IPS DF 4.7 (cell line): ENCODE measurements around the gene ZNF823.
"Not testable (repeated sequence)": the region's sequence is repeated elsewhere in the genome, so short reads cannot be mapped to it uniquely, and the experiment has no call there.

ENCODE experiments used
- DNase-seq: peaks from one replicate; pipeline ENCODE4 v3.0.0-alpha.2; 2013; ENCODE audit warnings: low spot score; ENCODE audit errors: extremely low read depth

Gene ZNF823

GRCh38 chr19:11738746-11739620, at the start of gene ZNF823:
Gene ZNF823 (minus strand): TSS chr19:11738946. CDS start chr19:11738819, 127 bp downstream.
- peak; percentile 90 for DNase-seq

DNA sequence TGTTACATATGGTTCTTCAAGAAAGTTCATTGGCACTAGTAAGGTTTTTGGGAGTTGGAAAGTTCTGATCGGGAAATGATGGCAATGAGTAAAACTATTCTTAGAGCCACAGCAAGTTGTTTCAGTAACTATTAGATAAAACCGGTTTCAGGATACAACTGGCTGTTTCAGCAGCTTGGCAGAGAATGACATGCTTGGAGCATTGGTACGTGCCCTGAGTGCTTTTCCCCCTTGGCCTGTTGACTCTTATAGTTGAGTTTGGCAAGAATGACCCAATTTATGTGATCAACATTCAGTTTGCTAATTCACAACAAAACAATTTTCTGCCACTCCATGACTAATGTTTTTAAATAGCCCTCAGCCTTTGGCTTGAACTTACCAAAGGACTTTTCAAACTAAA, 48.8 kb upstream of the ZNF823 start:
- DNase-seq, result no peak

DNA sequence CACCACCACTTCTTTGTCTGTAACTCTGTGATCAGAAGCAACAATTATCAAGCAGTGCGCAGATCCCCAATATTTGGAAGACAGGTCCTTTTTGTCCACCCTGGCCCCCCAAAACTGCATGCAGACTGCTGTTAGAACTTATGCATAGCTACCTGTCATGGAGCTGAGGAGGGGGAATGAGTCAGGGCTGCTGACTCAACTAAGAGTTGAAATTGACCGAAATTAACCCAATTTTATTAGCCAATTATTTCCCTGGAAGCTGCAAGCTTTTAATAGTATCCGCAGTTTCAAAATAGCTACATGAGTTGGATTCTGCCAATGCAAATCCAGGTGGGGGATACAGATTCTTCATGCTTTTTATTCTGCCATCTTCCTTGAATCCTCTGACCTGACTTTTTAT, 45.6 kb upstream of the ZNF823 start:
- no peak for DNase-seq

GRCh38 chr19:11783767-11784166, 45.0 kb upstream of the ZNF823 start:
- DNase-seq, result no peak

DNA sequence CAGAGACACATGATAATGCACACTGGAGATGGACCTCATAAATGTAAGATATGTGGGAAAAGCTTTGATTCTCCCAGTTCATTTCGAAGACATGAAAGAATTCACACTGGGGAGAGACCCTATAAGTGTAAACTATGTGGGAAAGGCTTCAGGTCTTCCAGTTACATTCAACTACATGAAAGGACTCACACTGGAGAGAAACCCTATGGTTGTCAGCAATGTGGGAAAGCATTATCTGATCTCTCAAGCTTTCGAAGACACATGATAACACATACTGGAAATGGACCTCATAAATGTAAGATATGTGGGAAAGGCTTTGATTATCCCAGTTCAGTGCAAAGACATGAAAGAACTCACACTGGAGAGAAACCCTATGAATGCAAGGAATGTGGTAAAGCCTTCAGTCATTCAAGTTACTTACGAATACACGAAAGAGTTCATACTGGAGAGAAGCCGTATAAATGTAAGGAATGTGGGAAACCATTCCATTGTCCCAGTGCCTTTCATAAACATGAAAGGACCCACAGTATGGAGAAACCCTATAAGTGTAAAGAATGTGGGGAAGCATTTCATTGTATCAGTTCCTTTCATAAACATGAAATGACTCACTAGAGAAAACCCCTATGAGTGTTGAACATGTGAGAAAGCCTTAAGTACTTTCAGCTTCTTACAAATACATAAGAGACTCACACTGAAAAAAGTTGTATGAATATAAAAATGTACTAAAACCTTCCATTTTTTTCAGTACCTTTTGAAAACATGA, 42.7 kb upstream of the ZNF823 start:
- no peak for DNase-seq

DNA sequence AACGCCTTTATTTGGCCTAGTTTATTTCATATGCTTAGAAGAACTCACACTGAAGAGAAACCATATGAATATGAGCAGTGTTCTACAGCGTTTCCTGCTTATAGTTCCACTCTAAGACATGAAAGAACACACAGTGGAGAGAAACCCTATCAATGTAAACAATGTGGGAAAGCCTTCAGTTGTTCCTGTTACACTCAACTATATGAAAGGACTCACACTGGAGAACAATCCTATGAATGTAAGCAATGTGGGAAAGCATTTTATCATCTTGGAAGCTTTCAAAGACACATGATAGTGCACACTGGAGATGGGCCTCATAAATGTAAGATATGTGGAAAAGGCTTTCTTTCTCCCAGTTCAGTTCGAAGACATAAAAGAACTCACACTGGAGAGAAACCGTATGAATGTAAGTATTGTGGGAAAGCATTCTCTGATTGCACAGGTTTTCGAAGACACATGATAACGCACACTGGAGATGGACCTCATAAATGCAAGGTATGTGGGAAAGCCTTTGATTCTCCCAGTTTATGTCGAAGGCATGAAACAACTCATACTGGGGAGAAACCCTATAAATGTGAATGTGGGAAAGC, 41.8 kb upstream of the ZNF823 start:
- DNase-seq, result no peak

DNA sequence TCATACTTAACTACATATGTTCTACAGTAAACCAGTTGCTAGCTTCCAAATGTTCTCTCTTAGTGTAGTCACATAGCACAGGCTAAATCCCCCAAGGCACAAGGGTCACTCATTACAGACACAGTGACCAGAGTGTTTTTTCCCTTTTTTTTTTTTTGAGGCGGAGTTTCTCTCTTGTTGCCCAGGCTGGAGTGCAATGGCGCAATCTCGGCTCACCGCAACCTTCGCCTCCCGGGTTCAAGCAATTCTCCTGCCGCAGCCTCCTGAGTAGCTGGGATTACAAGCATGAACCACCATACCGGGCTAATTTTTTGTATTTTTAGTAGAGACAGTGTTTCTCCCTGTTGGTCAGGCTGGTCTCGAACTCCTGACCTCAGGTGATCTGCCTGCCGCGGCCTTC, 37.9 kb upstream of the ZNF823 start:
- DNase-seq, result not testable (repeated sequence)

DNA sequence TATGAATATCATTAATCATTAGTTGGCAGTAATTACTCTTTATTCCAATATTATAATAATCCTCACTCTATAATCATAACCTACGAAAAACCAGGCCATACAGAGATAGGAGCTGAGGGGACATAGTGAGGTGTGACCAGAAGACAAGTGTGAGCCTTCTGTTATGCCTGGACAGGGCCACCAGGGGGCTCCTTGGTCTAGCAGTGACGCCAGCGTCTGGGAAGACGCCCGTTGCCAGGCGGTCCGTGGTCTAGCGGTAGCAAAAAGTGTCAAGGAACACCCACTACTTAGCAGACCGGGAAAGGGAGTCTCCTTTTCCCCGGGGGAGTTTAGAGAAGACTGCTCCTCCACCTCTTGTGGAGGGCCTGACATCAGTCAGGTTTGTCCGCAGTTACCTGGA, 32.8 kb upstream of the ZNF823 start:
- DNase-seq, result not testable (repeated sequence)

GRCh38 chr19:11769995-11770394, 31.2 kb upstream of the ZNF823 start:
- no peak for DNase-seq

- no peak for DNase-seq
These were observed 28.9 kb upstream of the ZNF823 start for GRCh38 chr19:11767633-11768133.

DNA sequence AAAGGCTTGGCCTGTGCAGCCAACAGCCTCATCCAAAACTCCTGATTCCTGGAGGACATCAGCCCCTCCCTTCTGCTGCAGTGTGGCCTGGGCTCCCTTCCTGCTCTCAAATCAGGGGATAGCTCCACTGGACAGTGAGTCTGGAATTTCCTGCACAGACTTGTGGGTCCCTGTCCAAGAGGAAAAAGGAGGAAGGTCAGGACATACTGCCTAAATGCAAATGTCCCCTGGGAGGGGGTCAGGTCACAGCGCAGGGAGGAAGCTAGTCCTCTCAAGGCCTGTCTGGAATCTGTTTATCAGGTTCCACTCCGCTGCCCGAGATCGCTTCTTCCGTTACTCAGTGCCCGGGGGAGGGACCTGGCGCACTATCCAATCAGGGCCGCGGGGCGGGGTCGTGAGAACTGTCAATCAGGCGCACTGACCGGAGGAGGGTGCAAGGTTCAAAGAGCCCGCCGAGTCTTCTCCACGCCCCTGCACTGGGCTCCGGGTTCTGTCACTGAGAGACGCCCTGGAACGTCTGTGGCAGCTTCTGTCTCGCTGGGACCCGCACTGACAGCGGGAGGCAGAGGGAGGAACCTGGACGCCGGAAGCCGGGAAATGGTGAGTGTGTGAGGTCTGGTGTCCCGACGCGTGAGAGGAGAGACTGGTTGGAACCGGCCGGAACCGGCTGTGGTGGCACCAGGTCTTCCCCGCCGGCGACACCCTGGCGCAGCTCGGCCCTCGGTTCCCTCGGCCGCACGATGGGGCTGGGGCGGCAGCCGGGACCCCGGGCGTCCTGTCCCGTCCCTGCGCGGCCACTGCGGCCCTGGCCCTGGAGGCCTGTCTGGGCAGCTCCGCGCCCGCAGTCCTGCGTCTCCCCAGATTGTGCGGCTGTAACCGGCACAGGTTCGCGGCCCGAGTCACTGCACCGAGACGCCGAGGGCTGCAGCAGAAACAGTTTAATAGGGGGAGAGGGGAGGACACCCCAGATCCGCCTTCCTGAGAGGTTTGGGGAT, 28.1 kb upstream of the ZNF823 start, which contains the start of gene ZNF441:
Gene ZNF441, plus strand, starts transcription at position 404 of the 995 bp plus-strand sequence. Its CDS starts 194 bp downstream, at position 598.
- peak; percentile 64 for DNase-seq

GRCh38 chr19:11763611-11764010, 24.9 kb upstream of the ZNF823 start:
- no peak for DNase-seq

GRCh38 chr19:11763117-11763516, 24.4 kb upstream of the ZNF823 start:
- no peak for DNase-seq

GRCh38 chr19:11759805-11760204, 21.1 kb upstream of the ZNF823 start:
- DNase-seq, result no peak

DNA sequence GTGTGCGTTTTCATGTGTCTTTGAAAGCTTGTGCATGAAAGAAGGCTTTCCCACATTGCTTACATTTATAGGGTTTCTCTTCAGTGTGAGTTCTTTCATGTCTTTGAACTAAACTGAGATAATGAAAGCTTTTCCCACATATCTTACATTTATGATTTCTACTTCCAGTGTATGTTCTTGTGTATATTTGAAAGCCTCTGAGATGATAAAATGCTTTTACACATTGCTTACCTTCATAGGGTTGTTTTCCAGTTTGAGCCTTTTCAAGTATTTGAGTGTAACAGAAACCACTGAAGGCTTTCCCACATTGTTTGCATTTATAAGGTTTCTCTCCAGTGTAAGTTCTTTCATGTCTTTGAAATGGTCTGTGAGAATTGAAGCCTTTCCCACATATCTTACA, 18.2 kb upstream of the ZNF823 start:
- DNase-seq, result no peak

DNA sequence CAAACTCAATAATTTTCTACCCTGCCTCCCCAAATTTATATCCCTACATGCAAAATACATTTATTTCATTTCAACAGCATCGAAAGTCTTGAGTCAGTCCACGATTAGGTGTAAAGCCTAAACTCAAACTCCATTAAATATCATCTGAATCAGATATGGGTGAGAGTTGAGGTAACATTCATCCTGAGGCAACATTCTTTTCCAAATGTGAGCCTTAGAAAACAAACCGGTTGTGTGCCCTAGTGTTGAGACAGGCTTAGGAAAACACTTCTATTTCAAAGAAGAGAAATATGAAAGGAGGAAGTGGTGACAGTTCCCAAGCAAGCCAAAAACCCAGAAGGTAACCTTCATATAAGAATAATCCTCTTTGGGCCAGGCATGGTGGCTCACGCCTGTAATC, 15.9 kb upstream of the ZNF823 start:
- no peak for DNase-seq

- DNase-seq, result no peak
These were observed 13.5 kb upstream of the ZNF823 start for GRCh38 chr19:11752244-11752736.

DNA sequence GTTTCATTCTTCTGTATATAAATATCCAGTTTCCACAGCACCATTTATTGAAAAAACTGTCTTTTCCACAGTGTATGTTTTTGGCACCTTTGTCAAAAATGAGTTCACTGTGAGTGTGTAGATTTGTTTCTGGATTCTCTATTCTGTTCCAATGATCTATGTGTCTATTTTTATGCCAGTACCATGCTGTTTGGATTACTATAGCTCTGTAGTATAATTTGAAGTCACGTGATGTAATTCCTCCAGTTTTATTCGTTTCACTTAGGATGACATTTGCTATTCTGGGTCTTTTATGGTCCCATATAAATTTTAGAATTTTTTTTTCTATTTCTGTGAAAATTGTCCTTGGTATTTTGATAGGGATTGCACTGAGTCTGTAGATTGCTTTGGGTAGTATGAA, 11.0 kb upstream of the ZNF823 start:
- no peak for DNase-seq

GRCh38 chr19:11747277-11747676, 8.5 kb upstream of the ZNF823 start:
- DNase-seq, result no peak

DNA sequence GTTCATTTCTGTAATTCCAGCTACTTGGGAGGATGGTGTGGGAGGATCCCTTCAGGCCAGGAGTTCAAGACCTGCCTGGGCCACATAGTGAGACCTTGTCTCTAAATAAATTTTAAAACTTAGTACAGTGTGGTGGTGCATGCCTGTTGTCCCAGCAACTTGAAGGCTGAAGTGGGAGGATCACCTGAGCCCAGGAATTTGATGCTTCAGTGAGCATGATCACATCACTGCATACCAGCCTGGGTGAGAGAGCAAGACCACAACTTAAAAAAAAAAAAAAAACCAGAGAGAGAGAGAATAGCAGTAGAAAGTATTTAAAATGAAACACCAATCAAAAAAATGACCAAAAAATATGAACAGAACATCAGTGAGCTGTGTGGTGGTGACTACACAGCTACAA, 7.1 kb upstream of the ZNF823 start:
- no peak for DNase-seq
